Stimulated activated CD4-positive, alpha-beta T cell treated with anti-CD3 and anti-CD28 coated beads, Interleukin-1b, Interleukin-23, amount 100 ng/mL, for 4 hours (primary cell): Measurements from ENCODE around the gene PHF20.
"Not testable (repeated sequence)": the region's sequence is repeated elsewhere in the genome, so short reads cannot be mapped to it uniquely, and the experiment has no call there.

Experiments used
- DNase-seq, 2 donors: peaks; one replicate each; pipeline ENCODE4 v3.0.0-alpha.2; 2020; ENCODE audit warnings: low read depth in 2 of 2

The PHF20 gene

DNA sequence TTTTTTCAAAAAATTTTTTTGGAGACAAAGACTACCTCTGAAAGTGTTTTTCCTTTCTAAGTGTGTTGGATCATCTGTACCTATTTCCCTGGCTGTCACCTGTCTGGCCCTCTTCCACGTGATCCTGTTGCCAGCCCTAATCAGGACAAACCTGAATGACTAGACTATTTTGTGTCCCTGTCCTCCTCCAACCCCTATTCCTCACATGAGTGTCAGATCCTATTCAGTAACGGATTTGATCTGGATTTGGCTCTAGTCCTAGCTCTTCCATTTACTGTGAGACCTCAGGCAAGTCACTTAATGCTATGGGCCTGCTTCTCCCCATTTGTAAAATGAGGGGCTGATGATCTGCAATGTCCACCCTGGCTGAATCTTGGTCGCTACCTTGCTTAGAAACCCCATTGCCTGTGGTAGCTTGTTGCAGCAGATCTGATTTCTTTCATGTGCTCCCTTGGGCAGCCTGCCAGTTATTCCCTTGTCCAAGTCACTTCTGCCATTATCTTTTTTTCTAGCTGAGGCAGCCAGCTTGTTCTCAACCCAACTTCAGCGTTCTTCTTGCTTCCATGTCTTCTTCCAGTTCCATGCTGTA lies 4.8 kb downstream of the PHF20 start:
- no peak for DNase-seq

DNA sequence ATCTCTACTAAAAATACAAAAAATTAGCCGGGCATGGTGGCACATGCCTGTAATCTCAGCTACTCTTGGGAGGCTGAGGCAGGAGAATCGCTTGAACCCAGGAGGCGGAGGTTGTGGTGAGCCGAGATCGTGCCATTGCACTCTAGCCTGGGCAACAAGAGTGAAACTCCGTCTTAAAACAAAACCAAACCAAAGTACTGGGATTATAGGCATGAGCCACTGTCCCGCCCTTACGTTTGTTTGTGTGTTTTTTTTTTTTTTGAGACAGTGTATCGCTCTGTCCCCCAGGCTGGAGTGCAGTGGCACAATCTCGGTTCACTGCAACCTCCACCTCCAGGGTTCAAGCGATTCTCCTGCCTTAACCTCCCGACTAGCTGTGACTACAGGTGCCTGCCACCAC lies 12.0 kb downstream of the PHF20 start:
- not testable (repeated sequence) for DNase-seq

DNA sequence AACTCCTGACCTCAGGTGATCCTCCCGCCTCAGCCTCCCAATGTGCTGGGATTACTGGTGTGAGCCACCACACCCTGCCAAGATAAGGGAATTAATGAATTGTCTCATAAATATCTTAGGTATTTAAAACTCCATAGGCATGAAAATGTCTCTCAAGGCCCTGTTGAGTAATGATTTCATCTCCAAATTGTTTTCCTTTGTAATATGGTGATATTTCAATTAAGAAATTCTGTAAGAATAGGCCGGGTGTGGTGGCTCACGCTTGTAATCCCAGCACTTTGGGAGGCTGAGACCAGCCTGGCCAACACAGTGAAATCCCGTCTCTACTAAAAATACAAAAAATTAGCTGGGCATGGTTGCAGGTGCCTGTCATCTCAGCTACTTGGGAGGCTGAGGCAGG lies 13.7 kb downstream of the PHF20 start:
- DNase-seq = not testable (repeated sequence)

DNA sequence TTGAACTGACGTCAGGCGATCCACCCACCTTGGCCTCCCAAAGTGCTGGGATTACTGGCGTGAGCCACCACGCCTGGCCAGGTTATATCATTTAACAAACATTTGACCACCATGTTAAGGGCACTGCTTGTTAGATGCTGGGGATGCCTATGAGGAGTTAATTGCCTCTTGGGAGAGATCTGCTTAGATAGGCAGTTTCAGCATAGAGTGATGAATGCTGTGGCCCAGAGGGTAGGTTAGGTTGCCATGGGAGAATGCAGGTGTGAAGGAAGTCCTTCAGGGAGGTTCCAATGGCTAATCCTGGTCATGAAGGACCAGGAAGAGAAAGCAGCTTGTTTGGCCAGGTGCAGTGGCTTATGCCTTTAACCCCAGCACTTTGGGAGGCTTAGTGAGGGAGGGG lies 17.0 kb downstream of the PHF20 start:
- no peak for DNase-seq

DNA sequence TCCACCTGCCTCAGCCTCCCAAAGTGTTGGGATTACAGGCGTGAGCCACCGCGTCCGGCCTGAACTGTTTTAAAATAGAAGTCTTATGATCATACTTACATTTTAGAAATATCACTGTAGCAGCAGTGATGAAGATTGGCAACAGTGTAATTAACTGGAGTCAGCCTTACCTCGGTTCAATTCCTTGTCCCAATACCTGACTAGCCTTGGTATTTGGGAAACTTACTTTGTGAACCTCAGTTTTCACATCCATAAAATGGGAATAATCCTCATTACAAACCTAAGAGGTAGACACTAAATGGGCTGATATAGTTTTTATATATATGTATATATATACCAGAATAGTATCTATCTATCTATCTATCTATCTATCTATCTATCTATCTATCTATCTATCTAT lies 19.3 kb downstream of the PHF20 start:
- no peak for DNase-seq

DNA sequence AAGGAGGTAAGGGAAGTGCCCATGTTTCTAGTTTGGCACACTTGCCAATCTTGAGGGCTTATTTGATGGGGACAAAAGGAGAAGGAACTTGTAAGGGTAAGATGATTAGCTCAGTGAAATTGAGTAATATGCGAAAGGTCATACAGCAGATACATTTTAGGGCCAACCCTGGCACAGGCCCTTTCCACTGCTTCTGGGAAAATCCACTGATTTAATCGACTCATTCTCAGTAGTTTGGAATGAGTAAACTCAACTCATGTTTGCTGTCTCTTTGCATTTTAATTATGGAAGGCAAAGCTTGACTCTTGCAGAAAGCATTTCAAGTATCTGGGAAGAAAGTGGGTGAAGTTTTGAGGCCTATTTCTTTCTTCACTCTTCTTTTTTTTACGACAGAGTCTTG lies 20.0 kb downstream of the PHF20 start:
- DNase-seq = no peak

DNA sequence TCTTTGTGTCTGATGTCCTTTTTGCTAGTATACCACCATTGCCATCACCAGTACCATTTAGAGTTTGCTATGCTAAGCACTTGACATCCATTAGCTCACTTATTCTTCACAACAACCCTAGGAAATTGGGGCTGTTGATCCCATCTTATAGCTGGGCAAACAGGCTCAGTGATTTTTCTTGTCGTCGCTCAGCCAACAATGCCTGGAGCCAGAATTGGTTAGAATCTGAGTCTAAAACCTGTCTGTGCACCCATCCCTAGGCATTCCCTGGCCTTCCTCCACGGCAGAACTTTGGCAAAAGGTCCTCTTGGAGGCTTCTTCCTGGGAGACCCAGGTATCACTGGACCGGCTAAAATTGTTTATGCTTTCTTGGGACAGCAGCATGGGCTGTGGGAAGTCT lies 20.9 kb downstream of the PHF20 start:
- DNase-seq = no peak

DNA sequence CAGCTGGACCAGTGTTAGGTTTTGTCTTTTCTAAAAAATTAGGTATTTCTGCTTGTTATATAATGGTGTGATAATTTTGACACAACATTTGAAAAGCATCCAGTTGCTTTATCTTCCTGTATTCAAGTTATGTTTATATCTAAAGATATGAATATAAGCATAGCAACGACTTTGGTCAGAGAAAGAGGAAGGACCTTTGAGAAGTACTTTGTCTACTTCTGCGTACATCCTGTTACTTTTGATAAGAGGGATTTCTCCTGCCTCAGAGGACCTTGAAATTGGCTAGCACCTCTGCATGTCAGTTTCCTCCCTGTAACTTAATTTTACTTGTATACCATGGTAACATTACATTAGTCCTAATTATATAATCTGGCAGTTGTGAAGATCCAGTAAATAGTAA lies 24.8 kb downstream of the PHF20 start:
- DNase-seq = no peak

DNA sequence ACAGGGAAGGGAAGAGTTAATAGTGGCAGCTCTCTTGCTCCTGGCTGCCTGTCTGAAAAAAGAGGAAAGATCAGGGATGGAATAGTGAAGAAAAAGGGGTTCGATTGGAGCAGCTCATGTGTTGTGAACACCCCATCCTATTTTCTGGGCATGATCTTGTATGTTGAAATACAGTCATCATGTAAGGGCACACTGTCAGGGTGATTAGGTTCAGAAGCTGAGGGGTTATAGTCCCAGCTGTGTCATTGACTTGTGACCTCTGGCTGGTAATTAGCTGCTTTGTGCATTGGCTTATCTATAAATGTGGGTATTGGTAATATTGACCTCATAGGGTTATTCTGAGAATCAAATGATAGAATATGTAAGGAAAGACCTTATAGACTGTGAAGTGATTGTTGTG lies 30.1 kb downstream of the PHF20 start:
- DNase-seq = no peak

DNA sequence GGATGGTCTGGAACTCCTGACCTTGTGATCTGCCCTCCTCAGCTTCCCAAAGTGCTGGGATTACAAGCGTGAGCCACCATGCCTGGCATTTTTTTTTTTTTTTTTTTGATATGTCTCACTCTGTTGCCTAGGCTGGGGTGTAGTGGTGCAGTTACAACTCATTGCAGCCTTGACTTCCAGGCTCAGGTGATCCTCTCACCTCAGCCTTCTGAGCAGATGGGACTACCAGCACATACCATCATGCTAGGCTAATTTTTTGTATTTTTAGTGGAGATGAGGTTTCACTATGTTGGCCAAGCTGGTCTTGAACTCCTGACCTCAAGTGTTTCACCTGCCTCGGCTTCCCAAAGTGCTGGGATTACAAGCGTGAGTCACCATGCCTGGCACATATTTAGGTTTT lies 34.3 kb downstream of the PHF20 start:
- no peak for DNase-seq

DNA sequence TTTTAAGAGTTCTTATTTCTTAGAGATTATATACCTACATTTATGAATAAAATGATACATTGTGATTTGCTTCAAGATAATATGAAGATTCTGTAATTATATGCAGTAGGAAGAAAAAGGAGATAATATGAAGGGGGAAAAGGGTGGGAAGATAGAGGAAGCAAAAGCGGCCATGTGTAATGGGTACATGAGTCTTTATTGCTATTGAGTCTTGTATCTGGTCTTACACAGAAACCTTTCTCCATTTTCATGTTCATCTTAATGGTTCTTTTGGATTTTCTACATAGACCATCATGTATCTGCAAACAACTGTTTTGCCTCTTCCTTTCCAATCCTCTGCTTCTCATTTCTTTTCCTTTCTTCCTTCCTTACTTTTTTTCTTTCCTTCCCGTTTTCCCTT lies 36.1 kb downstream of the PHF20 start:
- DNase-seq = no peak

DNA sequence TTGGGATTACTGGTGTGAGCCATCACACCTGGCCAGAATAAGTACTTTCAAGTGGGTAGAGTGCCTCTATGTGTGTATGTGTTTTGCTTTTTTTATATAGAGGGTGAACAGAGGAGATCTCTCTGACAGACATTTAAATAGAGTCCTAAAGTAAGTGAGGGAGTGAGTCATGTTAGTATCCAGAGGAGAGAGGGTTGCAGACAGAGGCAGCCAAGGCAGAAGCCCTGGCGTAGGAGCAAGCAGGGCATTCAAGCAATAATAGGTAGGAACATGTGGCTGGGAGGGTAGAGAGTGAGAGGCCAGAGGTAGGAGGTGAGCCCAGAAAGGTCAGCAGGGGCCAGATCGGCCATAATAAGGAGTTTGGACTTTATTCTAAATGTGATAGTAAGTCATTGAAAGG lies 48.9 kb downstream of the PHF20 start:
- no peak for DNase-seq

DNA sequence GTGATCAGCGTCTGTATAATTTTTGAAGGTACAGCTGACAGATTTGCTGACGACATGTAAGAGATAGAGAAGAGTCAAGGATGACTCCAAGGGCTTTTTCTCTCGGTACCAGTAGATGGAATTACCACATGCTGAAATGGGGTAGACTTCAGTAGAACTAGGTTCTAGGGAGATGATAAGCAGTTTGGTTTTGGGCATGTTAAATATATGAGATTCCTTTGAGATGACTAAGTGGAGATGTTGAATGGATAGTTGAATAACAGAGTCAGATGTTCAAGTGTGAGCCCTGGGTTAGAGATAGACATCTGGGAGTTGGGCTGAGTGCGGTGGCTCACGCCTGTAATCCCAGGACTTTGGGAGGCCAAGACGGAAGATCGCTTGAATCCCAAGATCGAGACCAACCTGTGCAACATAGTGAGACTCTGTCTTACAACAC lies 50.0 kb downstream of the PHF20 start:
- no peak for DNase-seq

DNA sequence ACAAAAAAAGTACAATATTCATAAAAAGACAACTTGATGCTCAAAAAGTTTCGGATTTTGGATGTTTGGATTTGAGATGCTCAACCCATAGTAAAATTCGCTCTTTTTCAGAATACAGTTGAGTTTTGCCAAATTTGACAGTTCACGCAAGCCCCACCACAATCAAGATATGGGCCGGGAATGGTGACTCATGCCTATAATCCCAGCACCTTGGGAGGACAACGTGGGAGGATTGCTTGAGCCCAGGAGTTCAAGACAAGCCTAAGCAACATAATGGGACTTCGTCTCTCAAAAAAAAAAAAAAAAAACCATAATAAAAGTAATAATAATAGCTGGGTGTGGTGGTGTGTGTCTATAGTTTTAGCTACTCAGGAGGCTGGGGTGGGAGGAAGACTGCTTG lies 51.3 kb downstream of the PHF20 start:
- no peak for DNase-seq

DNA sequence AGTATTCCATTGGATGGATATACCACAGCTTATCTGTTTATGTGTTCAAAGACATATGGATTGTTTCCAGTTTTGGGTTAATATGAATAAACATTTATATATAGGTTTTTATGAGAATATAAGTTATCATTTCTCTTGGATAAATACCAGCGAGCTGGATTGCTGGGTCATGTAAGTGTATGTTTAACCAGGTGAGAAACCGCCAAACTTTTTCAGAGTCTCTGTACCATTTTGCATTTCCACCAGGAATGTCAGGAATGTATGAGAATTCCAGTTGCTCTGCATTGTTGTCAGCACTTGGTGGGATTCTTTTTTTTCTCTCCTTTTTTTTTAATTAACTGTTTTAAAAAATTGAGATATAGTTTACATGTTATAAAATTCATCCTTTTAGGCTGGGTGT lies 52.1 kb downstream of the PHF20 start:
- DNase-seq = no peak

DNA sequence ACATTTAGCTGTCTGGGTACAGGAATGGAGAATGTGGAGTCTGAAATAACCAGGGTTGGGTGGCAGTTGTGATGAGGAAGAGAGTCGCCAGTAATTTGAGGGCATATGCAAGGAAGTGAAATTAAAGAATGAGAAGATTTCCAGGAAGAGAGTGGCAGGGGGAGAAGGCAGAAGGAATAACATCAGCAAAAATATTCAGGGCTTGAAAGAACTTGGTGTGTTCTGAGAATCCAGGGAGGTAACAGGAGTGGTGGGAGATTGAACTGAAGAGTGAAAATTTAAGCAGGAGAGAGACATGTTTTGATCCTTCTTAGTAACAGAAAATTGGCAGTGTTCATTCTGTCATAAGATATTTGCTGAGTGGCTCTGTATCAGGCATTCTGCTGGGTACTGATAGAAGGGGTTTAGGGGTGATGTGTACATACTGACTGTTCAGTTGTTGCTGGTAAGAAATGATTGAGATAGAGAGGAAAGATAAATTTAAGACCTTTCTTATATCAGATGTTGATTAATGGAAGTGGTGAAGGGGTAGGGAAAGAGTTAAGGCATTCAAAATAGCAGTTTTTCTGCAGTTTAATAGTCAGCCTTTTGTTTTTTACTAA lies 54.7 kb downstream of the PHF20 start:
- no peak for DNase-seq

DNA sequence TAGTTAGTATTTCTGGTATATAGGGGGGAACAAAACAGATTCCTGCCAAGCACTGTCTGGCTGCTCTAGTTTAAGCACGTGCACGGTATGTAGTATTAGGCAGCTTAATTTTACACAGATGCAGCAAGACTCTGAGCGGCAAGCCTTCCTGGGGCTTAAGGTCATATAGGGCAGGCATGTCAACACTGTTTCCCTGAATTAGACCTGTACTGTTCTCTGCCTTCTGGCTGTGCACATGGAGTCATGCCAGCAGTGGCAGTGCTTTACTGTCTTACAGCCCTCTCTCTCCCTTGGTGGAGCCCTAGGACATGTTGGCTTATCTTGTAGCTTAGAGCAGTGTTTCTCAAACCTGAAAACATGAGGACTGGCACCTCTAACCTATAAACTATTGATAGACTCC lies 56.6 kb downstream of the PHF20 start:
- DNase-seq = no peak

DNA sequence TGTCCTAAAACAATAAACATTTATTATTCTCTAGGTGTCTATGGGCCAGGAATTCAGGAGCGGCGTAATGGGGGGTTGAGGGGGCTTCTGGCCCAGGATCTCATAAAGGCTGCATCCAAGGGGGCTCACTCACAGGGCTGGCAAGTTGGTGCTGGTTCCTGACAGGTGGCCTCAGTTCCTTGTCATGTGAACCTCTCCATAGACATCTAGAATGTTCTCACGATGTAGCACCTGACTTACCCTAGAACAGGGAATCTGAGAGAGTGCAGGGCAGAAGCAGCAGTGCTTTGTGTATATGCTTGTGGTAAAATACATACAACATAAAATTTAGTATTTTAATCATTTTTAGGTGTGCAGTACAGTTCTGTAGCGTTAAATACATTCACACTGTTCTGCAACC lies 57.1 kb downstream of the PHF20 start:
- DNase-seq = no peak

DNA sequence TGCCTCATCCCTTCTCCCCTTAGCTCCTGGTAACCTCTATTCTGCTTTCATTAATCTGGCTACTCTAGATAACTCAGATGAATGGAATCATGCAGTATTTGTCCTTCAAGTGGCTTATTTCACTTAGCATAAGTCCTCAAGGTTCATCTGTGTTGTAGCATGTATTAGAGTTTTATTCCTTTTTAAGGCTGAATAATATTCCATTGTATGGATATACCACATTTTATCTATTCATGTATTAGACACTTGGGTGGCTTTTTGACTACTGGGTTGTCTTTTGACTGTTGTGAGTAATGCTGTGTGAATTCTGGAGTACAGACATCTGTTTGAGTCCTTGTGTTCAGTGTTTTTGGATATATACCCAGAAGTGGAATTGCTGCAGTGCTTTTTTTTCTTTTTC lies 58.4 kb downstream of the PHF20 start:
- no peak for DNase-seq

DNA sequence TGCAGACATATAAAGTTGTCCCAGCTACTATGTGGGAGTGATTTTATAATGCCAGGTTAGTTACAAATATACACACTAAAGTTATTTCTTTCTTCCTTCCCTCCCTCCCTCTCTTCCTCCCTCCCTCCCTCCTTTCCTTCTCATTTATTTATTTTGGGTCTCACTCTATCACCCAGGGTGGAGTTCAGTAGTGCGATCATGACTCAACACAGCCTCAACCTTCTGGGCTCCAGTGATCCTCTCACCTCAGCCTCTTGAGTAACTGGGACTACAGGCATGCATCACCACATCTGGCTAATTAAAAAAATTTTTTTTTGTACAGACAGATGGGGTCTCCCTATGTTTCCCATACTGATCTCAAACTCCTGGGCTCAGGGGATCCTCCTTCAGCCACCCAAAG lies 59.2 kb downstream of the PHF20 start:
- no peak for DNase-seq

DNA sequence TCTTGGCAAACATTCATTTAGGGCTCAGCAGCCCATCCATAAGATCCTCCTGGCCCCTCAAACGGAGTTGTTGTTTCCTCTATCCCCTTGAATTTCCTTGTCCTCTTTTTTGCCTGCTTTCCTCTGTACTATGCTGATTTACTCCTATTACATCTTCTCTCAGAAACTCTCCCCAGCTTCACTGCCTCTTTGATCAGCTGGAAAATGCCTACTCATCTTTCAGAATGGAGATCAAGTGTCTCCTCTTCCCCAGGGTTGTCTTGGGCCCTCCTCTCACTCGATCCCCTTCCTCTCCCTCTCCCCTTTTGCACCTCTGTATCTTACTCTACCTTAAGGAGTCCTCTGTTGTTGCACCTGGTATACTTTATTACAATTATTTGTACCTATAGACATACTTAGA lies 60.2 kb downstream of the PHF20 start:
- DNase-seq = no peak

DNA sequence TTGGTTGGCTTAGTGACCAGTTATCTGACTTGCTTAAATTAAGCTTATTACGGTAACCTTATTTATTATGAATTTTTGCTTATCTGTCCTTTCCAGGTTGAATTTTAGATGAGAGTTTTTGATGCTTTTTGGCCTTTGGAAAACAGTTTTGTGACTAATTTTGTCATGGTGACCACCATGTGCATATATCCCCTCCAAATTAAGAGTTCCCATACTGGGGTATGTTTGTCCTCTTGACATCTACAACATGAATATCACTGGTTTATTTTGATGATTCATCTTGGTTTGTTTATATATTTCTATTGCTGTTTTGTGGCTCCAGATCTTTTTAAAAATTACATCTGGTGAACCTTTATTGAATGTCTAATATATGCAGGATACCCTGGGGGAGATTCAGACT lies 61.4 kb downstream of the PHF20 start:
- no peak for DNase-seq

DNA sequence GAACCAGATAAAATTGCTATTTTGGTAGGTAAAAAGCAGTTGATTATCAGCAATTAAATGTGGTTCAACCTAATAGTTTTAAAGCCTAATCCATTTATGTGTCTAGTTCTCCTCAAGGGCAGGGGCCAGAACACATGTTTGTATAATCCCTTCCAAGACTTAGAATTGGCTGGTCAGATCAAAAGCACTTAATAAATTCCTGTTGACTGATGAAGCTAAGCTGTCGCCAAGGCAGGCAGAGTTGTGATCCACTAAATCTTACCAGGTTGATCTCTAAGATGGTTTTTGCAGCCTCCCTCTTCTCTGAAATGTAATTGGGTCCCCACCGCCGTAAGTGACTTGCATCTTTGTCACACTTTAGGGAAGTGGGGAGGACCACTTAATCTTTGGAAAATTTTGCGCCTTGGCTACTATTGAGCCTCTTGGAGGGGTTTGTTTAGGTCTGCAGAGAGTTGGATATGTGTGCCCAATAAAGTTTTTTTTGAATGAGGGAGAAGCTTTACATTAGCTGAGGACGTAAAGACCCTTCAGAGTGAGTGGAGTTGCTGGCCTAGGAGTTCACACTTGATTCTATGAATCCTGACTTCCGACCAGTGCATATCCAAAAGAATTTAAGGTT lies 65.9 kb downstream of the PHF20 start:
- DNase-seq = no peak

DNA sequence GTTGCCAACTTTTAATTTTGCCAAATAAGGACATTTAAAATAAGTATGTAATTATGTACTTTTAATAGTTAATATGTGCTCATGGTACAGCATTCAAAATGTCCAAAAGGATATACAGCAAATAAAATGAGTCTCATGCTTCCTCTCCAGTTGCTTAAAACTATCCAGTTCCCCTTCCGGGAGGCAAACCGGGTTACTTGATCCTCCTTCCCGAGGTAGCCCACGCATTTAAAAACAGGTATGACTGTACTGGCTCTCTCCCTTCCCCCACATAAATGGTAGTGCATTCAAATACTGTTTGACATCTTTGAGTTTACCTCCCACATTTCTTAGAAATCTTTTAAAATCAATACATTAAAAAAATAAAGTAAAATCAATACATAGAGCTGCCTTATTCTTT lies 66.4 kb downstream of the PHF20 start:
- no peak for DNase-seq
